BJ (cell line): ENCODE data around the gene CACNA1A. TPM values are rescaled to one million over a fixed set of nuclear protein-coding genes. Genes with fewer than 3 reads are reported as not detected.

Source experiments
- CTCF ChIA-PET: fragments of 350-600 bp; formaldehyde crosslinking; extraction: SDS; loops from one replicate; lab custom pipeline; 2021; ENCODE audit warnings: antibody characterized with exemption, inconsistent platforms; lab: Yijun Ruan, JAX
- POLR2A ChIA-PET: fragments of 300-600 bp; sonication (Branson Sonifier 250); formaldehyde crosslinking; extraction: SDS; loops from one replicate; lab custom pipeline; 2021; ENCODE audit warnings: antibody characterized with exemption; lab: Charles Lee
- DNase-seq: peaks from one replicate; pipeline ENCODE4 v3.0.0-alpha.2; 2011; ENCODE audit warnings: low read depth
- H3K27me3 ChIP-seq: 2 replicates; pipeline ENCODE4 v1.6.0; 2011; ENCODE audit warnings: low read length; ENCODE audit not compliant: control insufficient read depth, insufficient read depth
- H3K36me3 ChIP-seq: 2 replicates; pipeline ENCODE4 v1.5.1; 2011; ENCODE audit warnings: low read length; ENCODE audit not compliant: control insufficient read depth, insufficient read depth
- H3K4me3 ChIP-seq: 2 replicates; pipeline ENCODE4 v1.5.1; 2011; ENCODE audit warnings: low read depth, mild to moderate bottlenecking, control low read depth, low read length
- CTCF ChIP-seq: IDR thresholded peaks from 2 replicates; pipeline ENCODE4 v1.5.1; 2011; ENCODE audit warnings: low read depth, mild to moderate bottlenecking, control low read depth, inconsistent platforms, low read length, moderate library complexity; ENCODE audit not compliant: insufficient read depth
- polyA plus RNA-seq: library from polyadenylated mRNA; depleted of rRNA; stranded (reverse); fragments of >200 nt; gene quantifications from 2 replicates; pipeline ENCODE4 v1.2.3, GENCODE V29; 2011

The CACNA1A gene
- polyA plus RNA-seq, 1 experiment = 2.9 TPM

DNA sequence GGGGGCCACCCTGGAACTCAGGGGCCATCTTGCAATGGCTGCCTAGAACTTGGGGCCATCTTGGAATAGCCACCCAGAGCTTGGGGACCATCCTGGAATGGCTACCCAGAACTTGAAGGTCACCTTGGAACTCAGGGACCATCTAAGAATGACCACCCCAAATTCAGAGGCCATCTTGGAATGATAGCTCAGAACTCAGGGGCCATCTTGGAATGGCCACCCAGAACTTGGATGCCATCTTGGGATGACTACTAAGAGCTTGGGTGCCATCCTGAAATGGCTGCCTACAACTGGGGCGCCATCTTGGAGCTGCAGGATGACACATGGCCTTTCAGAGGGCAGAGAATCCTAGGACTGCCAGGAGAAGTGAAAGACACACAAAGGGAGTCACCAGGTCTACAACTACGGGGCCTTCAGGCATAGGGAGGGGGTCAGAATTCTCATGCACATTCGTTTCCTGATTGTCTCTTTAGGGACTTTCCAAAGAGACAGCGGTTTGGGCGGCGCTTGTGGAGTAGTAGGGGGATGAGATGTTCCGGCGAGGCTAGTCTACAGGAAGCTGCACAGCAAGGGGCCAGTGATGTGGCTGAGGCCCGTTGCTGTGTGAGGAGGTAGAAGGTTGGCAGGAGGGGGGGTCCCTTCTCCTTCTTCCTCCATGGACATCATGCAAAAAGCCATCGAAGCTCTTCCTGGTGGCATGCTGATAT is 231.1 kb downstream of the CACNA1A start:
- H3K27me3 ChIP-seq = no peaks in the 10 kb centered on the region
- ChIA-PET POLR2A (no interaction called here), CTCF (interaction anchor here (1.3 to 10.2 kb wide), 2 partner anchors 156 to 314 kb away, joined by 3 to 140 read pairs; no protein-coding TSS in a partner anchor)
- peaks cover 1% of the 10 kb centered on the region; the same call in 1 of the 2 replicates for H3K36me3 ChIP-seq
- DNase-seq = no peak
- no peak overlapping the region for H3K4me3 ChIP-seq
- no peak for TF ChIP-seq CTCF

- Histone ChIP-seq H3K27me3 (no peaks in the 10 kb centered on the region), H3K36me3 (peaks cover 1% of the 10 kb centered on the region; the same call in 1 of the 2 replicates), H3K4me3 (no peak overlapping the region)
- ChIA-PET POLR2A (no interaction called here), CTCF (interaction anchor here (1.1 to 3.5 kb wide), 6 partner anchors 8 to 451 kb away, joined by 3 to 18 read pairs (median 6); no protein-coding TSS in a partner anchor)
- DNase-seq = no peak
- TF ChIP-seq CTCF = no peak
Measured at GRCh38 chr19:13270514-13271105, 235.7 kb downstream of the CACNA1A start.

- Histone ChIP-seq H3K36me3 (no peaks in the 10 kb centered on the region), H3K4me3 (no peak overlapping the region), H3K27me3 (no peaks in the 10 kb centered on the region)
- no peak for TF ChIP-seq CTCF
- no peak for DNase-seq
- POLR2A ChIA-PET = no interaction called here
- CTCF ChIA-PET = interaction anchor here (0.7 to 3.5 kb wide), 3 partner anchors 8 to 320 kb away, joined by 3 to 18 read pairs (median 3); no protein-coding TSS in a partner anchor
Measured at GRCh38 chr19:13269348-13269747, 236.9 kb downstream of the CACNA1A start.

GRCh38 chr19:13267889-13268288 is 238.4 kb downstream of the CACNA1A start:
- H3K36me3 ChIP-seq = no peaks in the 10 kb centered on the region
- DNase-seq = no peak
- ChIA-PET POLR2A (no interaction called here), CTCF (interaction anchor here (0.8 to 1.9 kb wide), 3 partner anchors 10 to 303 kb away, joined by 4 to 5 read pairs (median 4); no protein-coding TSS in a partner anchor)
- no peaks in the 10 kb centered on the region for H3K27me3 ChIP-seq
- TF ChIP-seq CTCF = no peak
- no peak overlapping the region for H3K4me3 ChIP-seq

- no peak for TF ChIP-seq CTCF
- Histone ChIP-seq H3K27me3 (no peaks in the 10 kb centered on the region), H3K4me3 (no peak overlapping the region), H3K36me3 (no peaks in the 10 kb centered on the region)
- DNase-seq = no peak
- ChIA-PET CTCF (interaction anchor here (0.8 to 1.9 kb wide), 3 partner anchors 10 to 302 kb away, joined by 4 to 5 read pairs (median 4); no protein-coding TSS in a partner anchor), POLR2A (no interaction called here)
Measured at GRCh38 chr19:13267131-13267530, 239.1 kb downstream of the CACNA1A start.
